ENCODE measurements around the gene DPY19L1.

DNA sequence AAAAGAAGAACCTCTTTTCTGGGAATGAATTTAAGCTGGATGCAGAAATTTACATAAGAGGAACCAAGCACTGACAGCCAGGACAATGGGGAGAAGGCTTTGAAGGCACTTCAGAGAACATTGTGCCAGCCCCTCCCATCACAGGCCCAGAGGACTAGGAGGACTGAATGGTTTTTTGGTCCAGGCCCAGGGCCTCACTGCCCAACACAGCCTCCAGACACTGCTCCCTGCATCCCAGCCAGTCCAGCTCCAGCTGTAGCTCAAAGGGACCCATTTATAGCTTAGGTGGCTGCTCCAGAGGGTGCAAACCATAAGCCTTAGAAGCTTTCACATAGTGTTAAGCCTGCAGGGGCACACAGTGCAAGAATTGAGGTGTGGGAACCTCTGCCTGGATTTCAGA lies 142.1 kb downstream of the DPY19L1 start:
- TF ChIP-seq, protein P1, sequence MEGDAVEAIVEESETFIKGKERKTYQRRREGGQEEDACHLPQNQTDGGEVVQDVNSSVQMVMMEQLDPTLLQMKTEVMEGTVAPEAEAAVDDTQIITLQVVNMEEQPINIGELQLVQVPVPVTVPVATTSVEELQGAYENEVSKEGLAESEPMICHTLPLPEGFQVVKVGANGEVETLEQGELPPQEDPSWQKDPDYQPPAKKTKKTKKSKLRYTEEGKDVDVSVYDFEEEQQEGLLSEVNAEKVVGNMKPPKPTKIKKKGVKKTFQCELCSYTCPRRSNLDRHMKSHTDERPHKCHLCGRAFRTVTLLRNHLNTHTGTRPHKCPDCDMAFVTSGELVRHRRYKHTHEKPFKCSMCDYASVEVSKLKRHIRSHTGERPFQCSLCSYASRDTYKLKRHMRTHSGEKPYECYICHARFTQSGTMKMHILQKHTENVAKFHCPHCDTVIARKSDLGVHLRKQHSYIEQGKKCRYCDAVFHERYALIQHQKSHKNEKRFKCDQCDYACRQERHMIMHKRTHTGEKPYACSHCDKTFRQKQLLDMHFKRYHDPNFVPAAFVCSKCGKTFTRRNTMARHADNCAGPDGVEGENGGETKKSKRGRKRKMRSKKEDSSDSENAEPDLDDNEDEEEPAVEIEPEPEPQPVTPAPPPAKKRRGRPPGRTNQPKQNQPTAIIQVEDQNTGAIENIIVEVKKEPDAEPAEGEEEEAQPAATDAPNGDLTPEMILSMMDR (conservative IDR thresholded peaks at IDR 0.05; ENCODE audit: low read length): no peak
- TF ChIP-seq EZH2phosphoT487 (IDR thresholded peaks at IDR 0.05; ENCODE audit: borderline replicate concordance, low read depth, low read length): no peak

All from OCI-LY7 (cell line).